Measurements from ENCODE around the gene RALA.

DNA sequence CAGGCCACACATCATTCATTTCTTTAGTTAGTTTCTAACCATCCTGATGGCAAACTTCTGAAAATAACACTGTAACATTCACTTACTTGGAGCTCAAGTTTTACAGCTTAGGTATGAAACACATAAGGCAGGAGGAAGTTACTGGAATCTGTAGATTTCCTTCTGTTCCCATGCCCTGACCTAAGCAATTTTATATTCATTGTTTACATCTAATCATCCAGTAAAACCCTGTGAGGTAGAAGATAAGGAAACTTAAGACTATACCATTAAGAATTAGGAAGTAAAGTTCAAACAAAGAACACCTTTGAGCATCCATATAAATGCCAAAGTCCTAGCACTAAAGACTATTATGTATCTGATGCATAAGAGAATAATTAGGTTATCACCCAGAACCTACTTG is 19.5 kb downstream of the RALA start:
- TF ChIP-seq, protein P1, sequence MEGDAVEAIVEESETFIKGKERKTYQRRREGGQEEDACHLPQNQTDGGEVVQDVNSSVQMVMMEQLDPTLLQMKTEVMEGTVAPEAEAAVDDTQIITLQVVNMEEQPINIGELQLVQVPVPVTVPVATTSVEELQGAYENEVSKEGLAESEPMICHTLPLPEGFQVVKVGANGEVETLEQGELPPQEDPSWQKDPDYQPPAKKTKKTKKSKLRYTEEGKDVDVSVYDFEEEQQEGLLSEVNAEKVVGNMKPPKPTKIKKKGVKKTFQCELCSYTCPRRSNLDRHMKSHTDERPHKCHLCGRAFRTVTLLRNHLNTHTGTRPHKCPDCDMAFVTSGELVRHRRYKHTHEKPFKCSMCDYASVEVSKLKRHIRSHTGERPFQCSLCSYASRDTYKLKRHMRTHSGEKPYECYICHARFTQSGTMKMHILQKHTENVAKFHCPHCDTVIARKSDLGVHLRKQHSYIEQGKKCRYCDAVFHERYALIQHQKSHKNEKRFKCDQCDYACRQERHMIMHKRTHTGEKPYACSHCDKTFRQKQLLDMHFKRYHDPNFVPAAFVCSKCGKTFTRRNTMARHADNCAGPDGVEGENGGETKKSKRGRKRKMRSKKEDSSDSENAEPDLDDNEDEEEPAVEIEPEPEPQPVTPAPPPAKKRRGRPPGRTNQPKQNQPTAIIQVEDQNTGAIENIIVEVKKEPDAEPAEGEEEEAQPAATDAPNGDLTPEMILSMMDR (IDR thresholded peaks at IDR 0.05), result no peak
- TF ChIP-seq POLR2A (IDR thresholded peaks at IDR 0.05), result no peak
- TF ChIP-seq POLR2AphosphoS5 (IDR thresholded peaks at IDR 0.05), result no peak
